HG02973 (cell line): Measurements from ENCODE around the gene SEC22B.
A peak's percentile ranks its signal among the peaks of the same experiment; 100 is the strongest.
"Not testable (repeated sequence)": the region's sequence is repeated elsewhere in the genome, so short reads cannot be mapped to it uniquely, and the experiment has no call there.

ENCODE experiments used
- ATAC-seq: cut with Tn5 transposase; IDR thresholded peaks from one replicate; pipeline ENCODE4 v1.9.1; 2021; ENCODE audit warnings: moderate library complexity; ENCODE audit not compliant: unreplicated experiment

The SEC22B gene

DNA sequence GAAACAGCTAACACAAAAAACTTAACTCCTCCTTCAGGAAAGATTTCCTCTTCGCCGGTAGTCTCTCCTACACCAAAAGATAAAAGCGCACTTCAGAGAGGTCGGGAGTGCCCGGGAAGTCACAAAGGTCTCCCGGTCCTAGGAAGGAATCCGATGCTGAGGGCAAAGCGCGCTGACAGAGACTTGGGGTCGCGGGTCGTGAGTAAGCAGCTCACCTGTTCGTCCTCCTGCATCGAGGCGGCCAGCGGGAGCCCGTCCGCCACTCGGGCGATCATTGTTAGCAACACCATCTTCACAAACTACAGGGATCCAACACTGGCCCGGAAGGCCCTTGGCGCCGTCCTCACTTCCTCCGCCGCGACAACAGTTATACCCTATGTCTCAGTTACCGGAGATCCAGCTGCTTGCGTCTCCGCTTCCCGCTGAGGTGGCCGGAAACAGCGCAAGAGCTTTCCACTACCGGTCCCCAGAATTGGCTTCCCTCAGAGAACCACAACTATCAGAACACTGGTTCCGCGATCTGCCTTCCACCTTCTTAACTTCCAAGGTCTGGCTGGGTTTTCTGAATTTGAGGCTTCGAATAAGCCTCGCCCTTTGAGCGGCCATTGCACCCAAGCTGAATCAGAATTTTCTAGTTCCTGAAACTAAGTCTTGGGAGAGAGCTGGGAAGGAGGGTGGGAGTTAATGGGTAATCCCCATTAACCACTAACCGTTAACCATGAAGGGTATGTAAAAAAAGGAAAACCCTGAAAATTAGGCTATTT is at the start of gene SEC22B:
TSS of gene SEC22B (minus strand) at position 429 of the 764 bp plus-strand sequence. CDS start at position 290, 139 bp downstream.
- peak; percentile 96 for ATAC-seq

DNA sequence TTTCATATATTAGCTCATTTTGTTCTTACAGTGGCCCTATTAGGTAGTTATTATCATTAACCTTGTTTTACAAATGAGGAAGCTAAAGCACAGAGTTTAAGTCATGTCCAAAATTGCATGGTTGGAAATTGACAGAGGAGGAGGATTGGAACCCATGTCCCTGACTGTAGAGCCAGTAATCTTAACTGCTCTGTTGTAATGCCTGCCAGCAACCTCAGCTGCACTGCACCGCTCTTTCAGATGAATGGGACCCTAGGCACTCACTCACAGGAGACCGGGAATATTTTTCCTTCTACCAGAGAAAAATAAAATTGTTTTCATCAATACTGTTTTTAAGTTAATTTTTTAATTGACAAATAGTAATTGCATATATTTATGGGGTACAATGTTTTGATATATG is 41.6 kb upstream of the SEC22B start:
- ATAC-seq = not testable (repeated sequence)

DNA sequence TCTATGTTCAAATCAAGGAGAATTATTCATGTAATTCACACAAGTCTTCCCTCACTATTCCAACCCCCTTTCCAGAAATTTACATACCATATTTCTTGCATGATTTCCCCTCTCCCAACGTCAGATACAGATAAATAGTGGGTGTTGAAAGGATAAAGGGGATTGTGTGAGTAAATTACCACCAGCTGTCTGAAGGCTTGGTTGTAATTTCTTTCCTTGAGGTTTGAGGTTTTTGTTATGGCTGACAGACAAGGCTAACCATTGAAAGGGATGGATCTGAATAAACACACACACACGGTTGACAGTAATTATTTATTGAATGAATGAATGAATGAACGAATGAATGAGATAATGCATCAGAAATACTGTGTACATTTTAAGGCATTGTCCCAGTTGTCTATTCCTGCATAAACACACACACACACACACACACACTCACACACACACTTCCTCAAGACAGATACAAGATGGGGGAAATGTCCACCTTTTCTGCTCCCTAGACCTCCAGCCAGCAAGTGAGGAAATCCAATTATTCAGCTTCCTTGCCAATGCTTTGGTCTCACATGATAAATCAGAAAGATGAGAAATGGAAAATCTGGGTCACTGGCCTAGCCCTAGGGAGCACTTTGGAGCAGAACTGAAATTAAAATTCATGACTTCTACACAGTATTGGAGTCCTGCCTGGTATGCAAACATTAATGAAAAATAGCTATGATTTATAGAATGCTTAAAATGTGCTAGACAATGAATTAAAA is 41.0 kb upstream of the SEC22B start:
- ATAC-seq = not testable (repeated sequence)

DNA sequence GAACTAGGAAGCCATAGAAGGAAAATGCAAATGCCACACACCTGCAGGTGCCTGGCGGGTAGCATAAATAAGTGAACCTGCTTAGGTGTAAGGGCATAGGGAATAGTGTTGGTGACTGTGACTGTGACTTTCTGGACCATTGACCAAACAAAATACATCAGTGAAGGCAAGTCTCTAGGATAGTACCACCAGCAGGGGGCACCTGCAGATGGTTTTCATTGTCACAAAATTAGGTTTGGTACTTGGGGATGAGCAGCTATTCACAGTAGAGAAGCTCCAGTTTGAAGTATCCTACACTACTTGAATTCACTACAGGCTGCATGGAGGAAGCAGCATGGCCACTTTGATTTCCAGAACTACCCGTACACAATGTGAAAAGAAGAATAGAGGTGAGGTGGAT is 37.3 kb upstream of the SEC22B start:
- not testable (repeated sequence) for ATAC-seq

DNA sequence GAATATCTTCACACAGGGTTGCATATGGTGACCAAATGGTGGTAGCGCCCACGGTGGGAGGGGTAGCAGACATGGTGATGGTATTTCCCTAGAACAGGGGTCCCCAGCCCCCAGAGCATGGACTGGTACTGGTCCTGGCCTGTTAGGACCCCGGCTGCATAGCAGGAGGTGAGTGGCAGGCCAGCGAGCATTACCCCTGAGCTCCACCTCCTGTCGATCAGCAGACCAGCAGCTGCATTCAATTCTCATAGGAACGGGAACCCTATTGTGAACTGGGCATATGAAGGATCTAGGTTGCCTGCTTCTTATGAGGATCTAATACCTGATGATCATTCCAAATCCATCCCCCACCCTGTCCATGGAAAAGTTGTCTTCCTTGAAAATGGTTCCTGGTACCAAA is 34.4 kb upstream of the SEC22B start:
- not testable (repeated sequence) for ATAC-seq

- not testable (repeated sequence) for ATAC-seq
Measured at GRCh38 chr1:120196863-120197775, 20.8 kb upstream of the SEC22B start.

DNA sequence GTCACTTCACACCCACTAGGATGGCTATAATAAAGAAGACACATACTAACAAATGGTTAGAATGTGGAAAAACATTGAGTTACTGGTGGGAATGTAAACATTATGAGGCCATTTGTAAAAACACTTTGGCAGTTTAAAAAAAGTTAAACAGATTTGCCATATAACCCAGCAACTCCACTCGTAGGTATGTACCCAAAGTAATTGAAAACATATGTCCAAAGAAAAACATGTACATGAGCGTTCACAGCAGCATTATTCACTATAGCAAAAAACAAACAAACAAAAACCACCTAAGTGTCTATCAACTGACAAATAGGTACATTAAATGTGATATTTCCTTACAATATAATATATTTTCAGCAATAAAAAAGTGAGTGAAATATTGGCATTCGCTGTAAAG is 12.3 kb upstream of the SEC22B start:
- ATAC-seq = not testable (repeated sequence)

DNA sequence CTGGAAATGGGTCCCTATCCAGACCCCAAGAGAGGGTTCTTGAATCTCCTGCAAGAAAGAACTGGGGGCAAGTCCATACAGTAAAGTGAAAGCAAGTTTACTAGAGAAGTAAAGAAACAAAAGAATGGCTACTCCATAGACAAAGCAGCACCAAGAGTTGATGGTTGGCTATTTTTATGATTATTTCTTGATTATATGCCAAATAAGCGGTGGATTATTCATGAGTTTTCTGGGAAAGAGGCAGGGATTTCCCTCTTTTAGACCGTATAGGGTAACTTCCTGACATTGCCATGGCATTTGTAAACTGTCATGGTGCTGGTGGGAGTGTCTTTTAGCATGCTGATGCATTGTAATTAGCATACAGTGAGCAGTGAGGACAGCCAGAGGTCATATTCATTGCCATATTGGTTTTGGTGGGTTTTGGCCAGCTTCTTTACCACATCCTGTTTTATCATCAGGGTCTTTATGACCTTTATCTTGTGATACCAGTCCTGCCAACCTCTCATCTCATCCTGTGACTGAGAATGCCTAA is 5.9 kb upstream of the SEC22B start:
- not testable (repeated sequence) for ATAC-seq

- ATAC-seq = not testable (repeated sequence)
Measured at GRCh38 chr1:120179811-120180690, 3.7 kb upstream of the SEC22B start.

DNA sequence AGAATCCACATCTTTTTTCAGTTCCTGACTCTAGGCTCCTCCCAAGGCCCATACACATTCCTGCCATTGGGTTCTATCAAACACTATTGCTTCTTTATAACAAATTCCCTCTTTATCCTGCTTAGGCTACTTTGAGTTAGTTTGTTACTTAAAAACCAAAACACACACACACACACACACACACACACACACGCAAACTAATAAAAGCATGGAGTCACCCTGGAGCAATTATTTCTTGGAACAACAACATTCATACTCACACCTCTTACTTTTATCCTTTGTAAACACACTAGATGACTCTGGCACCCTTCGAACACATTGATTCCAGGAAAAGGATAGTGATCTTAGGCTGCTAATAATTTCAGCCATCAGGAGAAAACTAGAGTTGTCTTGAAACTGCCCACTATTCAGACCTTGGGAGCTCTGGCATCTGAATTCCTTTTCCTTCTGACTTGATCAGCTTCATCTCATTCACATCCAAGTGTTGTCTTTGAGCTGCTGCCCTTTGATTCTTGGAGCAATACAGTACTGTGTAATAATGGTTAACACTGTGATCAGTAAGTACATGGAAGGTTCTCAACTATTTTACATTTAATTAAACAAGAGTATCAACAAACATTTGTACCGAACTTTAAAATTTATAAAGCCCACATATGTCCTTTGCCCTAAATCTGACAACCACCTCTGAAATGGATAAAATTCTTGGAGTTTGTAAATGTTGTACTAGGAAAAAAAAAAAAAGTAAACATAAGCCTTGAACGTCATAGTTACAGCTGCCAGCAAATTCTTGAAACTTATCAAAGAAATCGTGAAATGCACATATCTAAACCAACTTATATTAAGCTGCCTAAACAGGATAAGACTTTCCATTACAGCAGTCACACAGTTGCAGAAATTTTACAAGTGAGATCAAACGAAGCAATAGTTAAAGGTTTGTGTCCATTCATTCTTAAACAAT is 2.8 kb upstream of the SEC22B start:
- ATAC-seq = no peak

DNA sequence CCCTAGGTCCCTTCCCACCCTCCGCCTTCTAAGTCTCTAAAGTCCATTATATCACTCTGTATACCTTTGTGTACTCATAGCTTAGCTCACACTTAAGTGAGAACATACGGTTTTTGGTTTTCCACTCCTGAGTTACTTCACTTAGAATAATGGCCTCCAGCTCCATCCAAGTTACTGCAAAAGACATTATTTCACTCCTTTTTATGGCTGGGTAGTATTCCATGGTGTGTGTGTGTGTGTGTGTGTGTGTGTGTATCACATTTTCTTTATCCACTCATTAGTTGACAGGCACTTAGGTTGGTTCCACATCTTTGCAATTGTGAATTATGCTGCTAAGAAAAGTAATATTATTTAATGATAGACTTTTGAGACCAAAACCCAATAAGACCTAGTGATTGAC is 1.7 kb upstream of the SEC22B start:
- not testable (repeated sequence) for ATAC-seq

- ATAC-seq = not testable (repeated sequence)
Measured at GRCh38 chr1:120175688-120176087, 632 bp downstream of the SEC22B start.

GRCh38 chr1:120164761-120165160 is 11.6 kb downstream of the SEC22B start:
- not testable (repeated sequence) for ATAC-seq

GRCh38 chr1:120162015-120162414 is 14.3 kb downstream of the SEC22B start:
- ATAC-seq = not testable (repeated sequence)

DNA sequence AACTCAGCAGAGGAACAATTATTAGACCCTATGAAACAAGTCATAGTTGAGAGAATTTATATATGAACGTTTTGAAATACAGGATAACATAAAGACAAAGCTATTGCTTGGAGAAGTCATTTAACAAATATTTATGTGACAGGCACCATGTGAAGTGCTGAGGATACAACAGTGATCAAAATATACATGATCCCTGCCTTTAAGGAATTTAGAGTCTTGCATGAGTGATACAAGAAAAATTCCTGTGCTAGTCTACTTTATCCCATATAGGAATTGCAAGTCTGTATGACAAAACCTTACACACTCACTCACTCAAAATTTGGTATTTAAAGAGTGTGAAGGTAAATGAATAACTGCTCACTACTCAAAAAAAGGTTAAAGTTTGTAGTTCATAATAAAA is 17.8 kb downstream of the SEC22B start:
- ATAC-seq = not testable (repeated sequence)

DNA sequence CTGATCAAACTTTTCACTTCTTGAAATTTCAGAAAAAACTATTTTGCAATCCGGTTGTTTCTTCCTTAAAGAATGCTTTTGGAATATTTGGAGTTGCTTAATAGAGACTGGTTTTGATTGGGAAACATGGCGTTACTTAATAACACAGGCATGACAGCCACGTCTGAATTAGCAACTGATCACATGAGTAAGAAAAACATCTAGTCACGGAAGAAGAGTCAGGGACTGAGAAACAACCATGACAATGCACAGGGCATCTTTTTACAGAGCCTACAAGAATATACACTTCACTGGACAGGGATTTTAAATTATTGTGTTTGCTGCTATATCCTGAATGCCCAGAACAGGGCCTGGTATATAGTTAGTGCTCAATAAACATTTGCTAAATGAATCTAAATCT is 18.2 kb downstream of the SEC22B start:
- ATAC-seq = not testable (repeated sequence)

DNA sequence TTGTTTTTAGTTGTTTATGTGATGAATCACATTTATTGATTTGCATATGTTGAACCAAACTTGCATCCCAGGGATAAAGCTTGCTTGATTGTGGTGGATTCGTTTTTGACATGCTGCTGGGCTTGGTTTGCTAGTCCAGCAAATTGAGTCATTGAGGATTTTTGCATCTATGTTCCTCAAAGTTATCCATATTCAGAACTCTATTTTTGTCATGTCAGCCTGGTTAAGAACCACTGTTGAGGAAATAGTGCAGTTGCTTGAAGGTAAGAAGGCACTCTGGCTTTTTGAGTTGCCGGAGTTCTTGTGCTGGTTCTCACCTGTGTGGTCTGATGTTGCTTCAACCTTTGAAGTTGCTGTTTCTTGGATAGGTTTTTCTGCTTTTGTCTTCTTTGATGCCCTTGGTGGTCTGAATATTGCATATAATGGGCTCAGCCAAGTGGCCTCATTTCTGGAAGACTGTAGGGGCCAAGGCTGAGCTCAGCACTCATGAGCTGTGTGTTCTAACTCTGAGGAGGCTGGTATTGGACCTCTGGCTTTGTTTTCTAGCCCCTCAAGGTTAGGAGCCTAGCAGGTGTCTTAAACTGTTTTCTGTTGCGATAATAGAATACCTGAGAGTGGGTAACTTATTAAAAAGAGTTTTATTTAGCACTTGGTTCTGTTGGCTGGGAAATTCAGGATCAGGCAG is 26.0 kb downstream of the SEC22B start:
- ATAC-seq = not testable (repeated sequence)
